K562 (cell line): ENCODE measurements around the gene TMEM126B. TPM values are rescaled to one million over a fixed set of nuclear protein-coding genes. Genes with fewer than 3 reads are reported as not detected.
A peak's percentile ranks its signal among the peaks of the same experiment; 100 is the strongest.

Source experiments
- CBX2 ChIP-seq: fragments of 200-600 bp; sonication (generic); IDR thresholded peaks from one replicate; pipeline ENCODE4 v1.6.1; 2012; ENCODE audit warnings: mild to moderate bottlenecking, low read length, inconsistent platforms; ENCODE audit not compliant: insufficient read depth, poor library complexity, severe bottlenecking
- CEBPG ChIP-seq, 3 experiments: fragments of 200-800 bp in 1 of 3; sonication (Bioruptor generic) in 1 of 3; sonication (generic) in 1 of 3; formaldehyde crosslinking in 1 of 3; IDR thresholded peaks in 2 of 3; conservative IDR thresholded peaks in 1 of 3; 2 replicates each; pipeline versions ENCODE4 v1.6.1 to v1.8.0; 2016 to 2022; ENCODE audit warnings: missing compliant biosample characterization in 2 of 3, missing genetic modification characterization in 2 of 3, mild to moderate bottlenecking in 1 of 3, missing genetic modification reagents in 1 of 3
- MCM3 ChIP-seq: fragments of 450-650 bp; IDR thresholded peaks from 2 replicates; pipeline ENCODE4 v1.6.1; 2016
- NONO ChIP-seq, 2 experiments: fragments of 200-400 bp in 1 of 2; fragments of 450-650 bp in 1 of 2; formaldehyde crosslinking in 1 of 2; IDR thresholded peaks; 2 replicates each; pipeline ENCODE4 v1.6.1; 2017; ENCODE audit warnings: low read depth in 2 of 2, mild to moderate bottlenecking in 2 of 2, moderate library complexity in 2 of 2, low read length in 1 of 2
- OTX1 ChIP-seq: fragments of 450-650 bp; formaldehyde crosslinking; IDR thresholded peaks from 2 replicates; pipeline ENCODE4 v1.4.0; 2022; ENCODE audit warnings: mild to moderate bottlenecking
- RFX5 ChIP-seq: IDR thresholded peaks from 2 replicates; pipeline ENCODE4 v1.6.1; 2011; ENCODE audit warnings: low read depth, mild to moderate bottlenecking, improper control_type of control experiment, low read length
- SLC30A9 ChIP-seq: fragments of 250-450 bp; sonication (Bioruptor Pico); IDR thresholded peaks from 2 replicates; pipeline ENCODE4 v1.8.0; 2022; ENCODE audit warnings: mild to moderate bottlenecking, moderate library complexity
- SMAD3 ChIP-seq: fragments of 450-650 bp; formaldehyde crosslinking; conservative IDR thresholded peaks from 2 replicates; pipeline ENCODE4 v1.4.0; 2020; ENCODE audit warnings: mild to moderate bottlenecking
- STAG1 ChIP-seq: sonication (generic); formaldehyde crosslinking; IDR thresholded peaks from 2 replicates; pipeline ENCODE4 v1.5.0; 2020; ENCODE audit warnings: missing genetic modification reagents, borderline replicate concordance
- TBL1XR1 ChIP-seq, 2 experiments: IDR thresholded peaks; 2 replicates each; pipeline ENCODE4 v1.6.1; 2012; ENCODE audit warnings: improper control_type of control experiment in 2 of 2, low read length in 2 of 2, mild to moderate bottlenecking in 1 of 2
- ZBTB17 ChIP-seq: fragments of 450-650 bp; formaldehyde crosslinking; IDR thresholded peaks from 2 replicates; pipeline ENCODE4 v1.4.0; 2020; ENCODE audit warnings: mild to moderate bottlenecking
- ZNF143 ChIP-seq: sonication (generic); formaldehyde crosslinking; IDR thresholded peaks from 2 replicates; pipeline ENCODE4 v1.9.0; 2022; ENCODE audit warnings: mild to moderate bottlenecking, missing genetic modification reagents
- ZNF41 ChIP-seq: fragments of 250-450 bp; sonication (Bioruptor Pico); conservative IDR thresholded peaks from 2 replicates; pipeline ENCODE4 v1.4.0; 2020; ENCODE audit warnings: mild to moderate bottlenecking
- ZNF583 ChIP-seq: fragments of 250-450 bp; sonication (Bioruptor Pico); IDR thresholded peaks from 2 replicates; pipeline ENCODE4 v1.4.0; 2020
- ZNF668 ChIP-seq: fragments of 250-450 bp; sonication (Bioruptor Pico); IDR thresholded peaks from 2 replicates; pipeline ENCODE4 v1.8.0; 2022; ENCODE audit warnings: mild to moderate bottlenecking, inconsistent platforms
- polyA plus RNA-seq, 8 experiments: library from polyadenylated mRNA; depleted of rRNA in 4 of 8; stranded (reverse) in 5 of 8; unstranded in 3 of 8; fragments of >200 nt; fragmentation: Nextera tagmentation in 2 of 8; fragmentation: Illumina TruSeq in 1 of 8; extraction: Ambion mirVana in 2 of 8; extraction: Trizol in 1 of 8; gene quantifications; 2 replicates each; pipeline versions ENCODE4 v1.2.1 to v1.2.3, GENCODE V29; 2011 to 2014; ENCODE audit warnings: inconsistent platforms in 1 of 8, missing spikeins in 1 of 8
- total RNA-seq, 7 experiments: library from RNA; depleted of rRNA in 6 of 7; stranded (reverse); fragments of >200 nt in 6 of 7; fragmentation: Illumina TruSeq in 2 of 7; extraction: Trizol in 2 of 7; gene quantifications; 2 replicates each; pipeline versions ENCODE4 v1.2.1 to v1.2.3, GENCODE V29; 2011 to 2021; ENCODE audit warnings: low replicate concordance in 1 of 7
- TF ChIP-seq, protein P1 (sequence below), 2 experiments: IDR thresholded peaks in 1 of 2; conservative IDR thresholded peaks in 1 of 2; 2 replicates each; pipeline ENCODE4 v1.6.1; 2016; ENCODE audit warnings: low read depth in 2 of 2, mild to moderate bottlenecking in 1 of 2, missing compliant biosample characterization in 1 of 2, missing genetic modification characterization in 1 of 2, moderate library complexity in 1 of 2
- TF ChIP-seq, protein P2 (sequence below): sonication (generic); formaldehyde crosslinking; IDR thresholded peaks from 2 replicates; pipeline ENCODE4 v1.8.1; 2023; ENCODE audit warnings: mild to moderate bottlenecking, missing genetic modification reagents
- TF ChIP-seq, protein P3 (sequence below): fragments of 450-650 bp; formaldehyde crosslinking; conservative IDR thresholded peaks from 2 replicates; pipeline ENCODE4 v1.4.0; 2022; ENCODE audit warnings: mild to moderate bottlenecking, missing genetic modification characterization
- TF ChIP-seq, protein P4 (sequence below): fragments of 250-450 bp; sonication (Bioruptor Pico); IDR thresholded peaks from 2 replicates; pipeline ENCODE4 v1.8.0; 2021; ENCODE audit warnings: moderate library complexity, mild to moderate bottlenecking, inconsistent platforms

The TMEM126B gene
- total and polyA plus RNA-seq, 9 of the 15 experiments (the other 6 are each of a cell fraction or from before 2014, with no cell fraction given) = 85.5 to 226 (median 164) TPM

DNA sequence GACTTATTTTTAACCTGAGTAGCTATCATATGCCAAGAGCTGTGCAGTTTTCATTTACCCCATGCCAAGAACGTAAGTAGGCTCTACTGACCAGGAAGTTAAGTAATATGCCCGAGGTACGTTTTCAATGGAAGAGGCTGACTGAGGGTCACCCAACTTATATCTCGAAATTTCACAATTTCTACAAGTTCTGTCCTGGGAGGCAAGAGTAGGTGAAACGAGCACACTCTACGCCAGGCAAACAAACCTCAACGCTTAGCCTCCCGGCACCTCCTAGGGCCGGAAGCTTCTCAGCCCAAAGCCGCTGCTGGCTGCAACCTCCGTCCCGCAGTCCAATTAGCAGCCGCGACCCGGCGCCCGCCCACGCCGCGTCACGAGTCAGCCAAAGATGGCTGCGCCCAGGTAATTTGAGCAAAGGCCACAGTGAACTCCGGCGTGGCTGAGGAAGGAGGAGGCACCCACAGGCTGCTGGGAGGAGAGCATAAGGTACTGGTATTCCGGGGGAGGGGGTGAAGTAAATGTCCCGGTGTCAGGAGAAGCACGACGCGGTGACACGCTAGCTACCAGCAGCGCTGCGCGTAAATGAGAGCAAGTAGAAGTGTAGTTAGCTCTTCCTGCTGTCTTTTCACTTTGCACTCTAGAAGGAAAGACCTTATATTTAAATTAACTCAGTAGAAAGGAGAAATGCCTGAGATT is 19.4 kb downstream of the TMEM126B start, which contains the start of gene TMEM126A (continued):
- TF ChIP-seq, protein P1, sequence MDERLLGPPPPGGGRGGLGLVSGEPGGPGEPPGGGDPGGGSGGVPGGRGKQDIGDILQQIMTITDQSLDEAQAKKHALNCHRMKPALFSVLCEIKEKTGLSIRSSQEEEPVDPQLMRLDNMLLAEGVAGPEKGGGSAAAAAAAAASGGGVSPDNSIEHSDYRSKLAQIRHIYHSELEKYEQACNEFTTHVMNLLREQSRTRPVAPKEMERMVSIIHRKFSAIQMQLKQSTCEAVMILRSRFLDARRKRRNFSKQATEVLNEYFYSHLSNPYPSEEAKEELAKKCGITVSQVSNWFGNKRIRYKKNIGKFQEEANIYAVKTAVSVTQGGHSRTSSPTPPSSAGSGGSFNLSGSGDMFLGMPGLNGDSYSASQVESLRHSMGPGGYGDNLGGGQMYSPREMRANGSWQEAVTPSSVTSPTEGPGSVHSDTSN (CRISPR knock-in tag; IDR thresholded peaks at IDR 0.05; ENCODE audit: low read depth) = no peak
- TF ChIP-seq, protein P1 (tag; conservative IDR thresholded peaks at IDR 0.05; ENCODE audit: low read depth) = no peak
- TF ChIP-seq ZBTB17 (CRISPR knock-in tag) = 0 out of 2 replicates have a peak, but pooled peaks have one; percentile 34
- no peak for TF ChIP-seq CEBPG (CRISPR knock-in tag; IDR thresholded peaks at IDR 0.05)
- TF ChIP-seq CEBPG (tag; conservative IDR thresholded peaks at IDR 0.05 in 1 of 2, IDR thresholded peaks at IDR 0.05 in 1 of 2) = peak; percentile 45 to 73; a peak in 3 of 4 replicates
- TF ChIP-seq ZNF41 (CRISPR knock-in tag) = no peak
- no peak for TF ChIP-seq RFX5
- no peak for TF ChIP-seq NONO (IDR thresholded peaks at IDR 0.05; ENCODE audit: low read depth in 2 of 2, low read length in 1 of 2)
- TF ChIP-seq, protein P2, sequence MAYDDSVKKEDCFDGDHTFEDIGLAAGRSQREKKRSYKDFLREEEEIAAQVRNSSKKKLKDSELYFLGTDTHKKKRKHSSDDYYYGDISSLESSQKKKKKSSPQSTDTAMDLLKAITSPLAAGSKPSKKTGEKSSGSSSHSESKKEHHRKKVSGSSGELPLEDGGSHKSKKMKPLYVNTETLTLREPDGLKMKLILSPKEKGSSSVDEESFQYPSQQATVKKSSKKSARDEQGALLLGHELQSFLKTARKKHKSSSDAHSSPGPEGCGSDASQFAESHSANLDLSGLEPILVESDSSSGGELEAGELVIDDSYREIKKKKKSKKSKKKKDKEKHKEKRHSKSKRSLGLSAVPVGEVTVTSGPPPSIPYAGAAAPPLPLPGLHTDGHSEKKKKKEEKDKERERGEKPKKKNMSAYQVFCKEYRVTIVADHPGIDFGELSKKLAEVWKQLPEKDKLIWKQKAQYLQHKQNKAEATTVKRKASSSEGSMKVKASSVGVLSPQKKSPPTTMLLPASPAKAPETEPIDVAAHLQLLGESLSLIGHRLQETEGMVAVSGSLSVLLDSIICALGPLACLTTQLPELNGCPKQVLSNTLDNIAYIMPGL (CRISPR knock-in tag) = peak; percentile 78; the same call in 1 of the 2 replicates
- no peak for TF ChIP-seq ZNF143 (CRISPR knock-in tag)
- TF ChIP-seq STAG1 (CRISPR knock-in tag) = no peak
- TF ChIP-seq, protein P3, sequence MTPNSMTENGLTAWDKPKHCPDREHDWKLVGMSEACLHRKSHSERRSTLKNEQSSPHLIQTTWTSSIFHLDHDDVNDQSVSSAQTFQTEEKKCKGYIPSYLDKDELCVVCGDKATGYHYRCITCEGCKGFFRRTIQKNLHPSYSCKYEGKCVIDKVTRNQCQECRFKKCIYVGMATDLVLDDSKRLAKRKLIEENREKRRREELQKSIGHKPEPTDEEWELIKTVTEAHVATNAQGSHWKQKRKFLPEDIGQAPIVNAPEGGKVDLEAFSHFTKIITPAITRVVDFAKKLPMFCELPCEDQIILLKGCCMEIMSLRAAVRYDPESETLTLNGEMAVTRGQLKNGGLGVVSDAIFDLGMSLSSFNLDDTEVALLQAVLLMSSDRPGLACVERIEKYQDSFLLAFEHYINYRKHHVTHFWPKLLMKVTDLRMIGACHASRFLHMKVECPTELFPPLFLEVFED = no peak
- TF ChIP-seq ZNF668 (CRISPR knock-in tag) = no peak
- TF ChIP-seq SLC30A9 (CRISPR knock-in tag) = no peak
- no peak for TF ChIP-seq ZNF583 (CRISPR knock-in tag)
- no peak for TF ChIP-seq SMAD3 (CRISPR knock-in tag)
- TF ChIP-seq CBX2 = no peak
- TF ChIP-seq OTX1 = 0 out of 2 replicates have a peak, but pooled peaks have one; percentile 82
- TF ChIP-seq TBL1XR1 (IDR thresholded peaks at IDR 0.05; ENCODE audit: low read length in 2 of 2) = peak in 1 of 2 experiments; percentile 46; a peak in 1 of 4 replicates
- TF ChIP-seq MCM3 = no peak
- TF ChIP-seq, protein P4, sequence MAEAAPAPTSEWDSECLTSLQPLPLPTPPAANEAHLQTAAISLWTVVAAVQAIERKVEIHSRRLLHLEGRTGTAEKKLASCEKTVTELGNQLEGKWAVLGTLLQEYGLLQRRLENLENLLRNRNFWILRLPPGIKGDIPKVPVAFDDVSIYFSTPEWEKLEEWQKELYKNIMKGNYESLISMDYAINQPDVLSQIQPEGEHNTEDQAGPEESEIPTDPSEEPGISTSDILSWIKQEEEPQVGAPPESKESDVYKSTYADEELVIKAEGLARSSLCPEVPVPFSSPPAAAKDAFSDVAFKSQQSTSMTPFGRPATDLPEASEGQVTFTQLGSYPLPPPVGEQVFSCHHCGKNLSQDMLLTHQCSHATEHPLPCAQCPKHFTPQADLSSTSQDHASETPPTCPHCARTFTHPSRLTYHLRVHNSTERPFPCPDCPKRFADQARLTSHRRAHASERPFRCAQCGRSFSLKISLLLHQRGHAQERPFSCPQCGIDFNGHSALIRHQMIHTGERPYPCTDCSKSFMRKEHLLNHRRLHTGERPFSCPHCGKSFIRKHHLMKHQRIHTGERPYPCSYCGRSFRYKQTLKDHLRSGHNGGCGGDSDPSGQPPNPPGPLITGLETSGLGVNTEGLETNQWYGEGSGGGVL (CRISPR knock-in tag) = no peak
